ENCODE measurements around the gene KCNH2.
A peak's percentile ranks its signal among the peaks of the same experiment; 100 is the strongest.
"Not testable (repeated sequence)": the region's sequence is repeated elsewhere in the genome, so short reads cannot be mapped to it uniquely, and the experiment has no call there.

The KCNH2 gene

GRCh38 chr7:150931199-150931869 is 46.8 kb downstream of the KCNH2 start:
- no peak for DNase-seq

- no peak for DNase-seq
These were observed 49.6 kb downstream of the KCNH2 start for GRCh38 chr7:150928541-150928940.

- DNase-seq, result no peak
These were observed 50.2 kb downstream of the KCNH2 start for GRCh38 chr7:150927956-150928344.

GRCh38 chr7:150927157-150927955 is 50.8 kb downstream of the KCNH2 start:
- no peak for DNase-seq

- no peak for DNase-seq
These were observed 52.1 kb downstream of the KCNH2 start for GRCh38 chr7:150926066-150926465.

GRCh38 chr7:150924369-150924781 is 53.7 kb downstream of the KCNH2 start:
- DNase-seq, result no peak

GRCh38 chr7:150923802-150924201 is 54.3 kb downstream of the KCNH2 start:
- no peak for DNase-seq

GRCh38 chr7:150923196-150923595 is 54.9 kb downstream of the KCNH2 start:
- DNase-seq, result no peak

- no peak for DNase-seq
These were observed 59.0 kb downstream of the KCNH2 start for GRCh38 chr7:150919160-150919559.

- no peak for DNase-seq
These were observed 59.7 kb downstream of the KCNH2 start for GRCh38 chr7:150918378-150918777.

- DNase-seq, result no peak
These were observed 60.2 kb downstream of the KCNH2 start for GRCh38 chr7:150917969-150918368.

- no peak for DNase-seq
These were observed 61.5 kb downstream of the KCNH2 start for GRCh38 chr7:150916670-150917069.

- DNase-seq, result no peak
These were observed 63.2 kb downstream of the KCNH2 start for GRCh38 chr7:150914966-150915365.

GRCh38 chr7:150914196-150914595 is 63.9 kb downstream of the KCNH2 start:
- DNase-seq, result no peak

- DNase-seq, result no peak
These were observed 65.7 kb downstream of the KCNH2 start for GRCh38 chr7:150912427-150912826.

GRCh38 chr7:150911590-150912267 is 66.4 kb downstream of the KCNH2 start:
- DNase-seq, result no peak

- no peak for DNase-seq
These were observed 67.1 kb downstream of the KCNH2 start for GRCh38 chr7:150910996-150911422.

GRCh38 chr7:150910305-150910995 is 67.7 kb downstream of the KCNH2 start:
- not testable (repeated sequence) for DNase-seq

GRCh38 chr7:150909200-150909995 is 68.7 kb downstream of the KCNH2 start:
- peak; percentile 38 for DNase-seq

- DNase-seq, result no peak
These were observed 69.9 kb downstream of the KCNH2 start for GRCh38 chr7:150908173-150908572.

GRCh38 chr7:150904011-150904909 is 73.9 kb downstream of the KCNH2 start:
- no peak for DNase-seq
